GM19468 (cell line): ENCODE measurements around the gene RNF25.

ENCODE experiments used
- ATAC-seq: cut with Tn5 transposase; IDR thresholded peaks from one replicate; pipeline ENCODE4 v1.9.1; 2021; ENCODE audit warnings: mild to moderate bottlenecking, moderate library complexity, moderate number of reproducible peaks; ENCODE audit not compliant: unreplicated experiment; ENCODE audit errors: extremely low read depth

The RNF25 gene, protein sequence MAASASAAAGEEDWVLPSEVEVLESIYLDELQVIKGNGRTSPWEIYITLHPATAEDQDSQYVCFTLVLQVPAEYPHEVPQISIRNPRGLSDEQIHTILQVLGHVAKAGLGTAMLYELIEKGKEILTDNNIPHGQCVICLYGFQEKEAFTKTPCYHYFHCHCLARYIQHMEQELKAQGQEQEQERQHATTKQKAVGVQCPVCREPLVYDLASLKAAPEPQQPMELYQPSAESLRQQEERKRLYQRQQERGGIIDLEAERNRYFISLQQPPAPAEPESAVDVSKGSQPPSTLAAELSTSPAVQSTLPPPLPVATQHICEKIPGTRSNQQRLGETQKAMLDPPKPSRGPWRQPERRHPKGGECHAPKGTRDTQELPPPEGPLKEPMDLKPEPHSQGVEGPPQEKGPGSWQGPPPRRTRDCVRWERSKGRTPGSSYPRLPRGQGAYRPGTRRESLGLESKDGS

DNA sequence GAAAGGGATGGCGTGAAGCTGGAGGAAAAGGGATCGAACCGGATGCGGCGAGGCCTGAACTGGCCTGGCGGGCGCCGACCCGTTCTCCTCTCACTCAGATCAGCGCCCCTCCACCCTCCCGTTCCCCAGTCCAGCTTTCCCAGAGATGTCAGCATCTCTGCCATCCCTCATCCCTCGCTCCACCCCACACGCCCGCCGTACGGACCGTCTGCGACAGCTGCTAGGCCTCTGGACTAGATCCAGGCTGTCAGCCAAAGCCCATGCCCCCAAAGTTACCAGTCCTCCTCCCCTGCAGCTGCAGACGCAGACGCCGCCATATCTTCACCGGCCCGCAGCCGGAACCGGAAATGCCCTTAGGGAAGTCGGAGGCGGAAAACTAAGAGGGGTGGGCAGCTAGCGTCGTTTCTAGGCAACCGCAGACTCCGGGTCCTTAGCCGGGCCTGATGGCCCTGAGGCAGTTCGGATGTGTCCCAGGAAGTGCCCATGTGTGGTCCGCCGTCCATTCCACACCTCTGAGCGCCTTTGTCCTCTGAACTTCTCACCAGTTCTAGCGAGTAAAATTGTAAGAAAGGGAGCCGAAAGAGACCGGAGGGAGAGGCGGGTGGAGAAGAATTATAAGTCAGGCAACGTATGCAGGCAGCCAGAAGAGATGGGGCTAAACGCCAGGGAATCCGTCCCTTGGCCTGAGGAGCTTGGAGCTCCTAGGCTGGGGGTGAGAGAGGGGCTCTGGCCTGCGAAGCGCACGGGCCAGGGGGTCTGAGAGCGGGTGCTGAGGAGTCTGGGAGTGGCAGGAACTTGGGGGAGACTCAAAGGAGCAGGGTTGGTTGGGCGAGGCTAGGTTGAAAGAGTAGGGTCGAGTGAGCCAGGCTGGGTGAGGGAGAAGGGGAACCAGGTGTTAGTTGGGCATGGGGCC lies at the start of gene RNF25, which contains the start of gene STK36:
Gene RNF25 (minus strand): TSS at position 349 of the 913 bp plus-strand sequence. CDS start 32 bp downstream, at position 317.
Gene STK36 (plus strand): TSS at position 433 of the 913 bp plus-strand sequence. CDS start 744 bp downstream, outside the sequence.
- ATAC-seq, result peak; percentile 84

DNA sequence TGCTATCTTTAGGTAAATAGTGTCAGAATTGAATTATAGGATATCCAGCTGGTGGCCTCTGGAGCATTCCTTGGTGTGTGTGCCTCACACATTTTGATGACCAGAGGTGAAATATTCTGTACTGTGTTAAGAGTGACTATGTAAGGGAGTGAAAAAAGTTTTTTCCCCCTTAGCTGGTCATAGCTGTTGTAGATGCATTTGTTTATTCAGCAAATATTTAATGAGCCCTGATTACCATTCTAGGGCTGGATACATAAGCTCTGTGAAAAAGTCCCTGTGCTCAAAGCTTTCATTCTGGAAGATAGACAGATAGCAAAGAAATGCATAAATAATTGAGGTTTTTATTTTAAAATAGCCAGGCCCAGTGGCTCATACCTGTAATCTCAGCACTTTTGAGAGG lies 49.7 kb upstream of the RNF25 start:
- no peak for ATAC-seq

DNA sequence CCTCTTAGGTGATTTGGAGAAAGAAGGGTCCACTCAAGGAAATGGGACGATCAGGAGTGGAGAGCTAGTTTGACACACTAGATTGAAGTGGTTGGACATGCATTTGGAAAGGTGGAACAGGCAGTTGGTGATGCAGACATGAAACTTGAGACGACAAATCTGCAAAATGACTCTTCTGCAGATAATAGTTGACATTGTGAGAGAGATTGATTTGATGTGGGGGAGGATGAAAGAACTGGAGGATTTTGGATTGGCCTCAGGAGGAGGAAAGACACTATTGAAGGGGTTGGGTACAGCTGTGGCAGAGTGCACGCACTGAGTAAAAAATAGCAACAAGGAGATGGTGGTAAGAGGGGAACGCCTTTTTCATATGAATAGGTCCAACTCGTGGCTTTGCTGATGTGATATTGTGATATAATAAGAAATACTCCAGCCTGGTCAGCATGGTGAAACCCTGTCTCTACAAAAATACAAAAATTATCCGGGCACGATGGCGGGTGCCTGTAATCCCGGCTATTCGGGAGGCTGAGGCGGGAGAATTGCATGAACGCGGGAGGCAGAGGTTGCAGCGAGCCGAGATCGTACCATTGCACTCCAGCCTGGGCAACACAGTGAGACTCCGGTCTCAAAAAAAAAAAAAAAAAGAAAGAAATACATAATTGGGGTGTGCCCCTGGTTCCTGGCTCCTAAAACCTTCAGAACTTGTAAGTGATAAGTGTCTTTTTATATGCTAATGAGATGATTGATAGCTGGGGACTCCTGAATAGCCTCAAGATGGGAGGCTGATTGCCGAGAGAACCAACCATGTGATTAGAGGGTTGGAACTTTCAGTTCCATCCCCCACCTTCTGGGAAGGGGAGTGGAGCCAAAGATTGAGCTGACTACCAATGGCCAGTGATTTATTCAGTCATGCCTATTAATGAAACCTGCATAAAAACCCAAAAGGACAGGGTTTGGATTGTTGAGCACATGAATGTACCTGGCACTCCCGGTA lies 48.5 kb upstream of the RNF25 start:
- no peak for ATAC-seq

DNA sequence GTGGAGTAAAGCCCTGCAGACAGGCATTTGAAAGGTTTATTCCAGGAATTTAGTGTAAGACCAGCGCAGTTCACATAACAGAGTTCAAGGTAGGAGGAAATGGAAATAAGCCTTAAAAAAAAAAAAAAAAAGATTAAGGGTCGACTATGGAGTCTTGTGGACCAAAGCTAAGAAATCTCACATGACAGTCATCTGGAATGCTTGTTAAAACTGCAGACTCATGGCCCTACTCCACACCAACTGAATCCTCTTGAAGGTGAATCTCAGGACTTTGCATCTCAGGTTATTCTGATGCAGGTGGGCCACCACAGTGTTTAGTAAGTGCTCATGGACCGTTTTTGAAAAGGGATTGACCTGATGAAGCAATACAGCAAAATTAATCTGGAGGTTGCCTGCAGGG lies 47.7 kb upstream of the RNF25 start:
- ATAC-seq, result no peak

DNA sequence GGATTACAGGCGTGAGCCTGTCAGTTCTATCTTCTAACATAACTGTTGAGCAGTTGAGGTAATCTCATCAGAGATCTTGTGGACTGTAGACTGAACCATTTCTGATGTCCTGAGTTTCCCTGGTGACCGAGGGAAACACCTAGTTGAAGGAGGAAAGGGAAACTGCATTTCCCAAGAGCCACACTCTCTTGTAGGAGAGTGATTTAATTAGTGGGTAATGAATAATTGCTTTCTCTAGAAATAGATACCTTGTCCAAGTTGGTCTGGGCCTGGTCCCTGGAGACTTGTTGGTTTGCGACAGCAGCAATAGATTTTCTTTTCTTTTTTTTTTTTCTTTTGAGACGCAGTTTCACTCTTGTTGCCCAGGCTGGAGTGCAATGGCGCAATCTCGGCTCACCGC lies 46.3 kb upstream of the RNF25 start:
- no peak for ATAC-seq

DNA sequence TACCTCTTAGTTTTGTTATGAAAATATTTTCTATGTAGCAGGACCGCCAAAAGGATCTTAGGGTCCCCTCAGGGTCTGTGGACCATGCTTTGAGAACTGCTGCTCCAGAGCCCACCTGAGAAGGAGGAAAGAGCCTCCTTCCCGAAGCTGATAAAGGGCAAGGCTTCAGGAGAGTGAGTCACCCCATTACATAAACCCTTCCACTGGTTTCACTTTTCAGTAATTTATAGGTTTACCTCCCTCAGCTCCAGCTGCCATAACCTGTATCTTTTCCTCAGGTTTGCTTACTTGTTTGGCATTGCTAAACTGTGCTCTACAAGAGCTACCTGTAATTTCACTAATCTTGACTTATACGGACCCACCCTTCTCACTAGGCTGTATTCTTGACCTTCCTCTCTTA lies 45.5 kb upstream of the RNF25 start:
- ATAC-seq, result no peak

DNA sequence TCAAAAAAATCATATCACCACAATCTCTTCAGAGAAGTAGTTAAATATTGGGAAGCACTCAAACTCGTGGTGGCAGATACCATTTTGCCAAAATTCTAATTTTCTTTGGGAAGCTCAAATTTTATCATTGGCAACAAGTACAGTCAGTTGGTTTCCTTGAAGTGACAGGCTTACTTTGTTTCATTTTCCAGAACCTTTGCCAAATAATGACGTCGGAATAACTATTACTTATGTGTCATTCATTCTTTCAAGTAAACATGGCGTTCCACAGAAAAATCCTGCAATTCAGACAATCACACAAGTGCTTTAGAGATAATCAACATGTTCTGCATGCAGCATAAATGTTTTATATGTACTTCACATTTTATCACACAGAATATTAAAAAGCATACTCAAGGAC lies 44.3 kb upstream of the RNF25 start:
- no peak for ATAC-seq

DNA sequence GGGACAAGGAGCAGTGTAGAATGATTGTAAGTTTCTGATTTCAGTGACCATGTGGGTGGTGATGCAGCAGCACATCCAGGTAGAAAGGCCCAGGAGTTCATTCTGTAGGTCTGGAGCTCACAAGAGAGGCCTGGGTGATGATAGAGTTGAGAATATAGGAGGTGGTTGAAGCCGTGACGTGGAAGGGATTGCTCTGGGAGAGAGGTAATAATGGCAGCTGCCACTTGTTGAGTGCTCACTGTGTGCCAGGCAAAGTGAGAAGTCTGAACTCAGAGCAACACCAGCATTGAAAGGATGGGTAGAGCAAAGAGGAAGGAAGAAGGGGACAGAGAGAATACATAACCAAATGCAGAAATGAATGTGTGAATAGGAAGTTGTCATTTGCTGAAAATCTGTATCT lies 42.1 kb upstream of the RNF25 start:
- ATAC-seq, result no peak

DNA sequence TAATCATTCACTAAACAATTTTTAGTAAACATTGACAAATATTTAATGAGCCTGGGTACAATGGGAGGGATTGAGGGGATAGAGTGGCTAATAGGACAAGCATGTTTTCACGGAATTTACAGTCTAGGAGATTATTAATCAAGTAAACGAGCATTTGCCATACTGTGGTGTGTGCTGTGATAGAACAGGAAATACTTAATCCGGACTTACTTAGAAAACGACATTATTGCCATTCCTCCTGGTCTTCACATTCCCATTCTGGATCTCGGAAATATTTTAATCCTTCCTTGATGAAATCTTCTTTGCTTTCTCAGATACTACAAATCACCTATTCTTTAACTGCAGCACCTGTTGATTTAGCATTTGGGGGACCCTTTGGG lies 39.7 kb upstream of the RNF25 start:
- no peak for ATAC-seq

DNA sequence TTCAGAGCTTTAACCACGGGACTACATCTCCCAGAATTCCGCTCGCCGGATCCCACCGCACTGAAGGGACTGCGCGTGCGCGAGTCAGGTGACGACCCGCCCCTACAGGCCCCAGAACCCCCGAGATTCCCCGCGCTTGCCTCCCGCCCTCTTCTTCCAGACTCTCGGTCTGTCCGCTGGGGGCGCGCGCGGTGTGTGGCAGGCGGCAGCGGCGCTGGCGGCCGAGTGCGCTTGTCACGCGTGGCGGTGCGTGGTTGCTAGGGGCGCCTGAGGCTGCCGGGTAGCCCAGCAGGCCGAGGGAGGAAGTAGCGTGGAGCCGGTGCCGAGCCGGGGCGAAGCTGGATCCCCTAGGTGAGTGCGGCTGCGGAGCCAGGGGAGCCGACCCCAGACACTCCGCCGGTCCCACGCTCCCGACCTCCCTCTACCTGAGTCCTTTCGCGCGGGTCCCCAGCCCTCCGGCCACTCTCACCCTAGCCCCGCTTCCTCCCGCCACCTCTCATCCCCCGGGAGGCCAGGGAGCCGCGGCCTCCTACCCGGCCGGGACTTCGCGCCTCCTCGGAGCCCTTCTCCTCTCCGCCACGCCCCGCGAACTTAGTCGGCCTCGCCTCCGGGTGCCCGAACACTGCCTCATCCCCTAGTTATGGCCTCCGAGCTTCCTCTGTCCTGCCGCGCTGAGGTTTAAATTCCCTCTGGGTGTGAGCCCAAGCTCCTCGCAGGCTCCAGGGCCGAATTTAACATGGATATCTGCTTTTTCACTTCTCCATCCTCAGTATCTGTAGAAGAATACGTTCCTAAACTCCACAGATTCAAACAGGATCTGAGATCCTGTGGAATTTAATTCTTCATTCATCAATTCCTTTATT lies 39.1 kb upstream of the RNF25 start, which contains the start of gene TTLL4:
Gene TTLL4 (plus strand): TSS at position 149 of the 863 bp plus-strand sequence. CDS start 26,842 bp downstream, outside the sequence.
- peak; percentile 93 for ATAC-seq

DNA sequence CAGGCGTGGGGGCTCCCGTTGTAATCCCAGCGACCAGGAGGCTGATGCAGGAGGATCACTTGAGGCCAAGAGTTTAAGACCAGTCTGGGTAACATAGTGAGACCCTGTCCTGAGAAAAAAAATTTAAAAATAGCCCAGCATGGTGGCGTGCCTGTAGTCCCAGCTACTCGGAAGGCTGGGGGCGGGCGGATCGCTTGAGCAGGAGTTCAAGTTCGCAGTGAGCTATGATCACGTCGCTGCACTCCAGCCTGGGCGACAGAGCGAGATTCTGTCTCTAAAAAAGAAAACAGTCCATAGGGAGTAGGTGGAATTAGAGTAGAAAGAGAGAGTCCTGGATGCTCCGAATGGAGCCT lies 38.5 kb upstream of the RNF25 start:
- no peak for ATAC-seq

DNA sequence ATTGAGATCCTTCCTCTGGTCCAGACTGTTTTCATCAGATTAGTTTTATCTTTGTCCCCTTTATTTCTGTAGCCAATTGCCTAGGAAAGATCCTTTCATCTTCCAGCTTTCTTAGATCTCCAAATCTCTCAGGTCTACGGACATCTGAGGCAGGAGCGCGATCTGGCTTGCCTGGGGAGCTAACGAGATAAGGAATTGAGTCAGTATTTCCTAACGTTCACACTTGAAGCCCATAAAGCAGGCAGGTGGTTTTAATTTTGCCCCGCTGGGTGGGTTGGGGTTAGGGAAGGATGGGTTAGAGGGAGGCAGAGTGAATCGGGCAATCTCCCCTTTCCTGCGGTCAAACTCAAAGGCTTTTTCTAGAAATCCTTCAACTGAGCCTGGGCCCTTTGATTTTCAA lies 38.1 kb upstream of the RNF25 start:
- ATAC-seq, result no peak

DNA sequence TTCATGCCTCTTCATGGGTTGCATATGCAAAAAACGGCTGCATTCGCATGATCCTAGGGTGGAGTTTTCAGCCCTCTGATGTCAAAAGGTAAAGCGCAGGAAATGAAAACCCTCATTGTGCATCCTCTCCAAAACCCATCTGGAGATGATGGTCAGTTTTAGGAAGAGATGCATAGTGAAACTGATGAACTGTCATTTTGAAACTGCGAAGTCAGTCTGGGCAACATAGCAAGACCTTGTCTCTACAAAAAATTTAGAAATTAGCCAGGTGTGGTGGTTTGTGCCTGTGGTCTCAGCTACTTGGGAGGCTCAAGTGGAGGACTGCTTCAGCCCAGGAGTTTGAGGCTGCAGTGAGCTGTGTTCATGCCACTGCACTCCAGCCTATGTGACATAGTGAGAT lies 36.3 kb upstream of the RNF25 start:
- no peak for ATAC-seq

DNA sequence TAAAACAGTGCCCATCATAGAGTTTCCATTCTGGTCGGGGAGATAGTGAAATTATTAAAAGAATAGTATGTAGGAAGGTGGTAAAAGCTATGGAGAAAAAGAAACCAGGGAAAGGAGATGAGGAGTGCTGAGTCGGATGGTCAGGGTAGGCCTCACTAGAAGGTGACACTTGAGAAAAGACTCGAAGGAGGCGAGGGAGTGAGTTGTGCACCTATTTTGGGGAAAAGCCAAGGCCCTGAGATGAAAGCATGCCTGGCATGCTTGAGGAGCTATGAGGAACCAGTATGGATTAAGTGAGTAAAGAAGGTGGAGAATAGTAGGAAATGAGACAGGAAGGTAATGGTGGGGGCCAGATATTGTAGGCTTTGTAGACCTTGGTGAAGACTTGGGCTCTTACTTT lies 31.5 kb upstream of the RNF25 start:
- no peak for ATAC-seq

DNA sequence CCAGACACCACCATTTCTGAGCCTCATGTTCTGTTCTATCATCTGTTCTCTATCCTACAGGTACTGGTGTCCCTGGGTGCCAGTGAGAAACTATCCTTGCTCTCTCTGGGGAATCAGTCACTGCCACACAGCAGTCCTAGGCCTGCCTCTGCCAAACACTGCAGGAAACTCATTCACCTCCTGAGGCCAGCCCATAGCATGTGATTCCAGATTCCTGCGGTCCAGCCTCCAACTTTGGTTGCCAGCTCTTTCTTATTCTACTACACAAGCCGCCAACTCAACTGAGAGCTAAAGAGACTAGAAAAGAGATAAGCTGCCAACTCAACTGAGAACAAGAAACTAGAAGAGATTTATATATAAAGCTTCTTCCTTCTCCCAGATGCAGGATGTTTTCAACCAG lies 30.0 kb upstream of the RNF25 start:
- ATAC-seq, result no peak

DNA sequence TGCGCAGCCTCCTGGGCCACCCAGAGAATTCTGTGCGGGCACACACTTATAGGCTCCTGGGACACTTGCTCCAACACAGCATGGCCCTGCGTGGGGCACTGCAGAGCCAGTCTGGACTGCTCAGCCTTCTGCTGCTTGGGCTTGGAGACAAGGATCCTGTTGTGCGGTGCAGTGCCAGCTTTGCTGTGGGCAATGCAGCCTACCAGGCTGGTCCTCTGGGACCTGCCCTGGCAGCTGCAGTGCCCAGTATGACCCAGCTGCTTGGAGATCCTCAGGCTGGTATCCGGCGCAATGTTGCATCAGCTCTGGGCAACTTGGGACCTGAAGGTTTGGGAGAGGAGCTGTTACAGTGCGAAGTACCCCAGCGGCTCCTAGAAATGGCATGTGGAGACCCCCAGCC lies 27.1 kb upstream of the RNF25 start:
- ATAC-seq, result no peak

DNA sequence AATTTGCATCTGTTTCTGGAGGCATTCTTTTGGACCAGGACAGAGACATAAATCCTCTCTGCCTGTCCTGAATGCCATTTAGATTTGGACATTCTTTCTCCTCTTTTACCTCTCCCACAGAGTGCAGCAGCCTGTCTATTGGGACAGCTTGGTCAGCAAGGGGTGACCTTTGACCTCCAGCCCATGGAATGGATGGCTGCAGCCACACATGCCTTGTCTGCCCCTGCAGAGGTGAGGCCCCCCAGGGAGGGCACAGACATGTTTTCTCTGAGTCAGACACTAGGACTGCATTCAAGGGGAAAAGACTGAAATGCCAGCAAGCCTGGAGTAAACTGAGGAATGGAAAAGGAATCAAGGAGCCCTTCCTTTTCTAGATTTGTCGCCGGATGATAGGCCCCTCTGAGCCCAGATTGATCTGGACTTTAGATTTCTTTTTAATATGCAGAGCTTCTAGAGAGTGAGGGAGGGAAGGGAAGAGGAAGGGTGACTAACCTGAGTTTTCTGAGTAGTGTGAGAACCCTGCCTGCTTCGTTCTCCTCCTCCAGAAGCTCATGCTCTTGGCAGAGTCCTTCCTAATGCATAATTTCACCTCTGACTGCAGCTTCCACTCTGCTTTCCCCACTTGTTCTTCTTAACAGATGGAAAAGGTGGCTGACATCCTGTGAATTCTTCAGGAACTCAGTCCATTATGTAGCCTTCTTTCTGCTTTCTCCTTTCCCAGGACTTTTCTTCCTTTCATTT lies 22.8 kb upstream of the RNF25 start:
- no peak for ATAC-seq

DNA sequence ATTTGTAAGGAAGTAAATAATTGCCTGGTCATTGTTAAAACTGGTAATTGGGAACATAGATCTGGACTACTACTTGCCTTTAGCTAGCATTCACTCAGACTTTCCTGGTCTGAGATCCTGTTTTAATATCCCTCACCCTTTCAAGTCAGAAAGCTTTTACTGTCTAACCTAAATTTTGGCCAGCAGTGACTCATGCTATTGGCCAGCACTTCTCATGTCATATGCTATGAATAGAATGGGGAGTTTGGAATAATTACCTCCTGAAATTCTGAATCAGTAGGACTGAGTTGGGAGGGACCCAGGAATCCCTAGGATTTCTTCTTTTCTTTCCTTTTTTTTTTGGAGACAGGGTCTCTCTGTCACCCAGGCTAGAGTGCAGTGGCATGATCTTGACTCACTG lies 19.4 kb upstream of the RNF25 start:
- ATAC-seq, result no peak
